22Rv1 (cell line): ENCODE measurements around the gene NEK10.

Experiments
- ZFX ChIP-seq: fragments of 450-650 bp; IDR thresholded peaks from 2 replicates; pipeline ENCODE4 v1.6.1; 2017; ENCODE audit warnings: antibody characterized with exemption, borderline replicate concordance
- TF ChIP-seq, protein P1 (sequence below): fragments of 450-650 bp; IDR thresholded peaks from 2 replicates; pipeline ENCODE4 v1.5.1; 2017; ENCODE audit warnings: mild to moderate bottlenecking

DNA sequence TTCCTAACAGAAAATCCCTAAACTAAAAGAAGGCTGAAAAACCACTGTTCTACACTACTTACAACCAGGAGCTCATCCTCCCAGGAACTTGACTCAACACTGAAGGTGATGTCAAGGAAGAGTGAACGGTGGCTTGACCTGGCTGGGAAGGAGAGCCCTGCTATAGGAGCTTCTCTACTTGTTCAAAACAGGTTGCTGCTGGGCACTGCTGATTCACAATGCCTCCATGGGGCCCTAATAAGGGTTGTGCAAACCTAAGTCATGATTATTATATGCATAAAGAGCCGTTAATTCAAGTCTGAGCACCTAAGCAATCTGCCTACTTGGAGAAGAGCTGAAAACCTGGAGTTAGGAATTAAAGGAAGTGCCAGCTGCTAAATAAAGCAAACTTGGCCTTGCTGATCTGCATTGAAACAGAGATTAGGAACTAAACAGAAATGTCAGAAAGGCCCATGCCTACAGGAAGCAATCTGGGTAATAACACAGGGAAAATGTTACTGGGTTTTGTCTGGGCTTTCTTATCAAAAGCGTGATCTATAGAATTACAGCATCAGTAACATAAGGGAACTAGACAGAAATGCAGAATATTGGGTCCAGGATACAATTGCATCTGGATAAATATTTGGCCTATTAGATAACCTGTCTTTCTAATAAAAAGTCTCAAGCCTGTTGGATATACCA, 243.2 kb downstream of the NEK10 start:
- TF ChIP-seq, protein P1, sequence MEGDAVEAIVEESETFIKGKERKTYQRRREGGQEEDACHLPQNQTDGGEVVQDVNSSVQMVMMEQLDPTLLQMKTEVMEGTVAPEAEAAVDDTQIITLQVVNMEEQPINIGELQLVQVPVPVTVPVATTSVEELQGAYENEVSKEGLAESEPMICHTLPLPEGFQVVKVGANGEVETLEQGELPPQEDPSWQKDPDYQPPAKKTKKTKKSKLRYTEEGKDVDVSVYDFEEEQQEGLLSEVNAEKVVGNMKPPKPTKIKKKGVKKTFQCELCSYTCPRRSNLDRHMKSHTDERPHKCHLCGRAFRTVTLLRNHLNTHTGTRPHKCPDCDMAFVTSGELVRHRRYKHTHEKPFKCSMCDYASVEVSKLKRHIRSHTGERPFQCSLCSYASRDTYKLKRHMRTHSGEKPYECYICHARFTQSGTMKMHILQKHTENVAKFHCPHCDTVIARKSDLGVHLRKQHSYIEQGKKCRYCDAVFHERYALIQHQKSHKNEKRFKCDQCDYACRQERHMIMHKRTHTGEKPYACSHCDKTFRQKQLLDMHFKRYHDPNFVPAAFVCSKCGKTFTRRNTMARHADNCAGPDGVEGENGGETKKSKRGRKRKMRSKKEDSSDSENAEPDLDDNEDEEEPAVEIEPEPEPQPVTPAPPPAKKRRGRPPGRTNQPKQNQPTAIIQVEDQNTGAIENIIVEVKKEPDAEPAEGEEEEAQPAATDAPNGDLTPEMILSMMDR = no peak
- TF ChIP-seq ZFX = no peak
